IPS-20b (cell line): ENCODE measurements around the gene ORMDL2.
"Not testable (repeated sequence)": the region's sequence is repeated elsewhere in the genome, so short reads cannot be mapped to it uniquely, and the experiment has no call there.

Source experiments
- H3K27ac ChIP-seq: one replicate; pipeline ENCODE4 v1.5.1; 2013; ENCODE audit warnings: low read length
- H3K27me3 ChIP-seq: 2 replicates; pipeline ENCODE4 v1.6.1; 2013; ENCODE audit warnings: mild to moderate bottlenecking, low read length, inconsistent platforms; ENCODE audit not compliant: insufficient read depth
- H3K36me3 ChIP-seq: 2 replicates; pipeline ENCODE4 v1.6.1; 2013; ENCODE audit warnings: low read depth, mild to moderate bottlenecking, inconsistent platforms, low read length, moderate library complexity; ENCODE audit not compliant: insufficient read depth
- H3K4me1 ChIP-seq: 2 replicates; pipeline ENCODE4 v1.6.1; 2013; ENCODE audit warnings: mild to moderate bottlenecking, control low read depth, inconsistent platforms, low read length, moderate library complexity; ENCODE audit not compliant: insufficient read depth
- H3K4me3 ChIP-seq: 2 replicates; pipeline ENCODE4 v1.5.1; 2013; ENCODE audit warnings: mild to moderate bottlenecking, low read length, inconsistent platforms
- H3K9ac ChIP-seq: 2 replicates; pipeline ENCODE4 v1.6.1; 2013; ENCODE audit warnings: low read depth, mild to moderate bottlenecking, inconsistent platforms, low read length, moderate library complexity
- H3K9me3 ChIP-seq: 2 replicates; pipeline ENCODE4 v1.6.1; 2013; ENCODE audit warnings: mild to moderate bottlenecking, low read depth, low read length, inconsistent platforms; ENCODE audit not compliant: insufficient read depth

ORMDL2 gene

GRCh38 chr12:55829967-55830600 lies 12.2 kb downstream of the ORMDL2 start:
- H3K36me3 ChIP-seq = peaks cover 8% of the 10 kb centered on the region; the same call in 1 of the 2 replicates
- H3K9me3 ChIP-seq = no peaks in the 10 kb centered on the region
- H3K27ac ChIP-seq = peak overlapping the region; percentile 83
- peak overlapping the region; percentile 95 for H3K9ac ChIP-seq
- H3K27me3 ChIP-seq = no peaks in the 10 kb centered on the region
- peak overlapping the region; percentile 91 for H3K4me3 ChIP-seq
- peaks cover 8% of the 10 kb centered on the region; the same call in 1 of the 2 replicates for H3K4me1 ChIP-seq

- H3K27ac ChIP-seq = peak overlapping the region; percentile 83
- H3K4me3 ChIP-seq = peak overlapping the region; percentile 91
- peak overlapping the region; percentile 95 for H3K9ac ChIP-seq
- peaks cover 8% of the 10 kb centered on the region; the same call in 1 of the 2 replicates for H3K4me1 ChIP-seq
- no peaks in the 10 kb centered on the region for H3K27me3 ChIP-seq
- H3K36me3 ChIP-seq = peaks cover 8% of the 10 kb centered on the region; the same call in 1 of the 2 replicates
- no peaks in the 10 kb centered on the region for H3K9me3 ChIP-seq
Measured at GRCh38 chr12:55830601-55831446, 13.0 kb downstream of the ORMDL2 start.

GRCh38 chr12:55831447-55831815 lies 13.6 kb downstream of the ORMDL2 start:
- H3K9ac ChIP-seq = peak overlapping the region; percentile 95
- peak overlapping the region; percentile 83 for H3K27ac ChIP-seq
- H3K27me3 ChIP-seq = no peaks in the 10 kb centered on the region
- peak overlapping the region; percentile 91 for H3K4me3 ChIP-seq
- H3K36me3 ChIP-seq = peaks cover 8% of the 10 kb centered on the region; the same call in 1 of the 2 replicates
- H3K9me3 ChIP-seq = no peaks in the 10 kb centered on the region
- H3K4me1 ChIP-seq = peaks cover 8% of the 10 kb centered on the region; the same call in 1 of the 2 replicates

- Histone ChIP-seq H3K9ac (no peak overlapping the region), H3K9me3 (no peaks in the 10 kb centered on the region), H3K27ac (no peak overlapping the region), H3K4me3 (no peak overlapping the region), H3K4me1 (peaks cover 5% of the 10 kb centered on the region; the same call in 1 of the 2 replicates), H3K27me3 (no peaks in the 10 kb centered on the region), H3K36me3 (0 out of 2 replicates have a peak, but pooled peaks cover 3% of the 10 kb centered on the region)
Measured at GRCh38 chr12:55833056-55833455, 15.2 kb downstream of the ORMDL2 start.

- H3K27me3 ChIP-seq, H3K36me3 ChIP-seq, H3K4me3 ChIP-seq, H3K27ac ChIP-seq, H3K4me1 ChIP-seq, H3K9me3 ChIP-seq, H3K9ac ChIP-seq: not testable (repeated sequence)
Measured at GRCh38 chr12:55834400-55834799, 16.6 kb downstream of the ORMDL2 start.

GRCh38 chr12:55838361-55838760 lies 20.5 kb downstream of the ORMDL2 start:
- Histone ChIP-seq H3K9ac (no peak overlapping the region), H3K27ac (no peak overlapping the region), H3K27me3 (no peaks in the 10 kb centered on the region), H3K4me3 (no peak overlapping the region), H3K9me3 (no peaks in the 10 kb centered on the region), H3K4me1 (peaks cover 8% of the 10 kb centered on the region; the same call in 1 of the 2 replicates), H3K36me3 (no peaks in the 10 kb centered on the region)

GRCh38 chr12:55839345-55840140 lies 21.7 kb downstream of the ORMDL2 start:
- no peaks in the 10 kb centered on the region for H3K27me3 ChIP-seq
- H3K9ac ChIP-seq = no peak overlapping the region
- H3K27ac ChIP-seq = no peak overlapping the region
- no peaks in the 10 kb centered on the region for H3K9me3 ChIP-seq
- no peak overlapping the region for H3K4me3 ChIP-seq
- H3K36me3 ChIP-seq = no peaks in the 10 kb centered on the region
- peaks cover 8% of the 10 kb centered on the region; the same call in 1 of the 2 replicates for H3K4me1 ChIP-seq

- H3K27me3 ChIP-seq = no peaks in the 10 kb centered on the region
- H3K4me3 ChIP-seq = no peak overlapping the region
- H3K4me1 ChIP-seq = peaks cover 8% of the 10 kb centered on the region; the same call in 1 of the 2 replicates
- no peaks in the 10 kb centered on the region for H3K36me3 ChIP-seq
- no peaks in the 10 kb centered on the region for H3K9me3 ChIP-seq
- H3K27ac ChIP-seq = no peak overlapping the region
- no peak overlapping the region for H3K9ac ChIP-seq
Measured at GRCh38 chr12:55840581-55841351, 22.9 kb downstream of the ORMDL2 start.

- H3K9ac ChIP-seq = peak within 1 kb of the TSS; percentile 29; the same call in 1 of the 2 replicates
- H3K27me3 ChIP-seq = no peaks in the 10 kb centered on the region
- H3K27ac ChIP-seq = no peak within 1 kb of the TSS
- peaks cover 8% of the 10 kb centered on the region; the same call in 1 of the 2 replicates for H3K4me1 ChIP-seq
- H3K4me3 ChIP-seq = peak within 1 kb of the TSS; percentile 46; the same call in 1 of the 2 replicates
- no peaks in the 10 kb centered on the region for H3K9me3 ChIP-seq
- H3K36me3 ChIP-seq = no peaks in the 10 kb centered on the region
Measured at GRCh38 chr12:55842681-55843429, 25.0 kb downstream of the ORMDL2 start, which contains the start of gene MMP19. Gene MMP19 (minus strand): TSS chr12:55842936. CDS start chr12:55842830, 106 bp downstream.

GRCh38 chr12:55843431-55843830 lies 25.6 kb downstream of the ORMDL2 start:
- H3K4me3 ChIP-seq = no peak overlapping the region
- no peaks in the 10 kb centered on the region for H3K27me3 ChIP-seq
- peaks cover 8% of the 10 kb centered on the region; the same call in 1 of the 2 replicates for H3K4me1 ChIP-seq
- no peaks in the 10 kb centered on the region for H3K9me3 ChIP-seq
- no peak overlapping the region for H3K9ac ChIP-seq
- H3K36me3 ChIP-seq = no peaks in the 10 kb centered on the region
- no peak overlapping the region for H3K27ac ChIP-seq
